ENCODE results near the gene CDON.

Gene CDON

DNA sequence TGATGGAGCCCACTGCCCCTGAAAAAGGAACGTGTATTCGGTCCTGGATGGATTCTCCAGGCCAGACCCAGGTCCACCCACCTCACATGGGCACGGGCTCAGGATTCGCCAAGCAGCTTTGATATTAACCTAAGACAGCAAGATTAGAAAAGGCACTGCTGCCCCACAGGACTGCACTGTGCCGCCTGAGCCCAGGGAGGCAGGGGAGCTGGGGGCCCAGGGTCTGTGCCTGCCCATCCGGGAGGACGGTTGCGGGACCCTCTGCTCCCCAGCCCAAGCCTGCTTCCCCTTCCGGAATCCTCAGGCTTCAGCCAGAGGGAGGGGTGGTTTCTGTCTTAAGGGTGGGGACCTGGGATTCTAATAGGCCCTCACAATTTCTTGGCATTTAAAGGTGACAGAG, 130.4 kb downstream of the CDON start:
- no peak for DNase-seq
- ATAC-seq (ENCODE audit: insufficient read depth, low read depth), result no peak
- Histone ChIP-seq H3K79me2 (ENCODE audit: insufficient read depth, low read length) (no peaks in the 10 kb centered on the region), H2AFZ (ENCODE audit: low read depth, low read length) (no peak overlapping the region), H3K9me3 (ENCODE audit: insufficient read depth, low read length, severe bottlenecking) (no peaks in the 10 kb centered on the region), H4K20me1 (ENCODE audit: insufficient read depth, low read length) (no peaks in the 10 kb centered on the region), H3K4me3 (ENCODE audit: low read depth in 1 of 2, low read length in 2 of 2) (no peak overlapping the region), H3K4me1 (ENCODE audit: insufficient read depth, low read length) (no peaks in the 10 kb centered on the region), H3K4me2 (ENCODE audit: insufficient read depth, low read length) (no peak overlapping the region), H3K9ac (ENCODE audit: low read depth, low read length) (no peak overlapping the region), H3K36me3 (ENCODE audit: insufficient read depth, low read length) (no peaks in the 10 kb centered on the region), H3K27me3 (ENCODE audit: insufficient read depth, low read length, poor library complexity) (peaks cover 14% of the 10 kb centered on the region), H3K27ac (ENCODE audit: low read length) (no peak overlapping the region)
- TF ChIP-seq, protein P1, sequence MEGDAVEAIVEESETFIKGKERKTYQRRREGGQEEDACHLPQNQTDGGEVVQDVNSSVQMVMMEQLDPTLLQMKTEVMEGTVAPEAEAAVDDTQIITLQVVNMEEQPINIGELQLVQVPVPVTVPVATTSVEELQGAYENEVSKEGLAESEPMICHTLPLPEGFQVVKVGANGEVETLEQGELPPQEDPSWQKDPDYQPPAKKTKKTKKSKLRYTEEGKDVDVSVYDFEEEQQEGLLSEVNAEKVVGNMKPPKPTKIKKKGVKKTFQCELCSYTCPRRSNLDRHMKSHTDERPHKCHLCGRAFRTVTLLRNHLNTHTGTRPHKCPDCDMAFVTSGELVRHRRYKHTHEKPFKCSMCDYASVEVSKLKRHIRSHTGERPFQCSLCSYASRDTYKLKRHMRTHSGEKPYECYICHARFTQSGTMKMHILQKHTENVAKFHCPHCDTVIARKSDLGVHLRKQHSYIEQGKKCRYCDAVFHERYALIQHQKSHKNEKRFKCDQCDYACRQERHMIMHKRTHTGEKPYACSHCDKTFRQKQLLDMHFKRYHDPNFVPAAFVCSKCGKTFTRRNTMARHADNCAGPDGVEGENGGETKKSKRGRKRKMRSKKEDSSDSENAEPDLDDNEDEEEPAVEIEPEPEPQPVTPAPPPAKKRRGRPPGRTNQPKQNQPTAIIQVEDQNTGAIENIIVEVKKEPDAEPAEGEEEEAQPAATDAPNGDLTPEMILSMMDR (IDR thresholded peaks at IDR 0.05; ENCODE audit: borderline replicate concordance, extremely low read depth, low read length, poor library complexity, severe bottlenecking), result no peak
- no peak for TF ChIP-seq EZH2 (IDR thresholded peaks at IDR 0.05; ENCODE audit: borderline replicate concordance, low read depth, low read length, severe bottlenecking)

DNA sequence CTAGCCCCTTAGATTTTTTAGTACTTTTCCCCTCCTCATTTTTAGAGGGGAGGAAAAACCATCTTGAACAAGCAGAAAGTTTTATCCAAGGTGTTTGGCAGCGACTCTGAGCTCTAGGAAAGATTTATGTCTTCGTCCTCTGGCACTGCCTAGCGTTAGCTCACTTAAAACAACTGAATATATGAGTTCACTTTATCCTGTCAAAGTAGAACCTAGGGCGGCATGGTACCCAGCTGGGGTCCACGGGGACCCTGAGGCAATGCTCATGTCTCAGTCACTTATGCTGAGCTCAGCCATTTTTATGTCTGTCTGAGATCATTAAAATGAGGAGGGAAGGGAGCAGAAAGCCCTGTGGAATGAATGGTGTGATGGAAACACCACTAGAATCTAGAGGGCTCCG, 131.0 kb downstream of the CDON start:
- Histone ChIP-seq H3K9me3 (ENCODE audit: insufficient read depth, low read length, severe bottlenecking) (no peaks in the 10 kb centered on the region), H3K4me3 (ENCODE audit: low read depth in 1 of 2, low read length in 2 of 2) (no peak overlapping the region), H3K9ac (ENCODE audit: low read depth, low read length) (no peak overlapping the region), H3K27me3 (ENCODE audit: insufficient read depth, low read length, poor library complexity) (peaks cover 14% of the 10 kb centered on the region), H3K79me2 (ENCODE audit: insufficient read depth, low read length) (no peaks in the 10 kb centered on the region), H2AFZ (ENCODE audit: low read depth, low read length) (no peak overlapping the region), H3K36me3 (ENCODE audit: insufficient read depth, low read length) (no peaks in the 10 kb centered on the region), H3K27ac (ENCODE audit: low read length) (no peak overlapping the region), H3K4me1 (ENCODE audit: insufficient read depth, low read length) (no peaks in the 10 kb centered on the region), H4K20me1 (ENCODE audit: insufficient read depth, low read length) (no peaks in the 10 kb centered on the region), H3K4me2 (ENCODE audit: insufficient read depth, low read length) (no peak overlapping the region)
- no peak for TF ChIP-seq EZH2 (IDR thresholded peaks at IDR 0.05; ENCODE audit: borderline replicate concordance, low read depth, low read length, severe bottlenecking)
- TF ChIP-seq, protein P1 (IDR thresholded peaks at IDR 0.05; ENCODE audit: borderline replicate concordance, extremely low read depth, low read length, poor library complexity, severe bottlenecking), result no peak
- DNase-seq (no peak), ATAC-seq (ENCODE audit: insufficient read depth, low read depth) (no peak)

DNA sequence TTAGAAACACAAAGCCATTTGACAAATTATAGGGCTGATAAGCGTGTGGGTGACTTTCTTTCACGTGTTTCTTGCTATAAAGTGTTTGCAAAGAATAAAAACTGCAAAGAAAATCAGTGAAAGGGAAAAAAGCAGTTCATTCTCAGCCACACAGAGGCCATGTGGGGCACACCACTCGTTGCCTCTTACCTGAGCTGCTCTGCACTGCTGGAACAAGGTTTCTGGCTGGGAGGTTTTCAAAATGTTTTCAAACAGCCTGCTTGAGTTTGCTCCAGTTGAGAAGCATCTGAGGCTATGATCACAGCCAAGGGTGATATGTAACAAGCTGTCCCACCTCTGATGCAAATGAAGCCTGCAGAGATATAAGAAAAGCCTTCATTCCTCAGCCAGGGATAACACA, 131.6 kb downstream of the CDON start:
- ATAC-seq (ENCODE audit: insufficient read depth, low read depth) (no peak), DNase-seq (no peak)
- H3K27ac ChIP-seq (ENCODE audit: low read length), result no peak overlapping the region
- H3K4me2 ChIP-seq (ENCODE audit: insufficient read depth, low read length), result no peak overlapping the region
- no peaks in the 10 kb centered on the region for H4K20me1 ChIP-seq (ENCODE audit: insufficient read depth, low read length)
- H3K27me3 ChIP-seq (ENCODE audit: insufficient read depth, low read length, poor library complexity), result peaks cover 14% of the 10 kb centered on the region
- TF ChIP-seq, protein P1 (IDR thresholded peaks at IDR 0.05; ENCODE audit: borderline replicate concordance, extremely low read depth, low read length, poor library complexity, severe bottlenecking), result no peak
- TF ChIP-seq EZH2 (IDR thresholded peaks at IDR 0.05; ENCODE audit: borderline replicate concordance, low read depth, low read length, severe bottlenecking), result no peak
- H3K36me3 ChIP-seq (ENCODE audit: insufficient read depth, low read length), result no peaks in the 10 kb centered on the region
- no peaks in the 10 kb centered on the region for H3K79me2 ChIP-seq (ENCODE audit: insufficient read depth, low read length)
- H3K9me3 ChIP-seq (ENCODE audit: insufficient read depth, low read length, severe bottlenecking), result no peaks in the 10 kb centered on the region
- no peak overlapping the region for H2AFZ ChIP-seq (ENCODE audit: low read depth, low read length)
- H3K9ac ChIP-seq (ENCODE audit: low read depth, low read length), result no peak overlapping the region
- no peak overlapping the region for H3K4me3 ChIP-seq (ENCODE audit: low read depth in 1 of 2, low read length in 2 of 2)
- H3K4me1 ChIP-seq (ENCODE audit: insufficient read depth, low read length), result no peaks in the 10 kb centered on the region

DNA sequence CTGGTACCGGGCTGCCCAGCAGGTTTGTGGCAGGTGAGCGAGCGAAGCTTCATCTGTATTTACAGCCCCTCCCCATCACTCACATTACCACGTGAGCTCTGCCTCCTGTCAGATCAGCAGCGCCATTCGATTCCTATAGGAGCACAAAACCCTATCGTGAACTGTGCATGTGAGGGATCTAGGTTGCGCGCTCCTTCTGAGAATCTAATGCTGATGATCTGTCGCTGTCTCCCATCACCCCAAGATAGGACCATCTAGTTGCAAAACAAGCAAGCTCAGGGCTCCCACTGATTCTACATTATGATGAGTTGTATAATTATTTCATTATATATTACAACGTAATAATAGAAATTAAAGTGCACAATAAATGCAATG, 132.6 kb downstream of the CDON start:
- TF ChIP-seq, protein P1 (IDR thresholded peaks at IDR 0.05; ENCODE audit: borderline replicate concordance, extremely low read depth, low read length, poor library complexity, severe bottlenecking), result no peak
- TF ChIP-seq EZH2 (IDR thresholded peaks at IDR 0.05; ENCODE audit: borderline replicate concordance, low read depth, low read length, severe bottlenecking), result no peak
- H4K20me1 ChIP-seq (ENCODE audit: insufficient read depth, low read length), result no peaks in the 10 kb centered on the region
- ATAC-seq (ENCODE audit: insufficient read depth, low read depth) (no peak), DNase-seq (no peak)
- no peak overlapping the region for H2AFZ ChIP-seq (ENCODE audit: low read depth, low read length)
- H3K9me3 ChIP-seq (ENCODE audit: insufficient read depth, low read length, severe bottlenecking), result no peaks in the 10 kb centered on the region
- H3K27ac ChIP-seq (ENCODE audit: low read length), result no peak overlapping the region
- peaks cover 14% of the 10 kb centered on the region for H3K27me3 ChIP-seq (ENCODE audit: insufficient read depth, low read length, poor library complexity)
- no peak overlapping the region for H3K4me2 ChIP-seq (ENCODE audit: insufficient read depth, low read length)
- no peaks in the 10 kb centered on the region for H3K36me3 ChIP-seq (ENCODE audit: insufficient read depth, low read length)
- no peak overlapping the region for H3K9ac ChIP-seq (ENCODE audit: low read depth, low read length)
- H3K4me3 ChIP-seq (ENCODE audit: low read depth in 1 of 2, low read length in 2 of 2), result no peak overlapping the region
- H3K79me2 ChIP-seq (ENCODE audit: insufficient read depth, low read length), result no peaks in the 10 kb centered on the region
- H3K4me1 ChIP-seq (ENCODE audit: insufficient read depth, low read length), result no peaks in the 10 kb centered on the region

Data from DND-41 (cell line).